Inferior parietal cortex (tissue), 1 donor: ENCODE results near the gene CDK5RAP1.
"Not testable (repeated sequence)": the region's sequence is repeated elsewhere in the genome, so short reads cannot be mapped to it uniquely, and the experiment has no call there.

Experiments
- DNase-seq: peaks from one replicate; pipeline ENCODE4 v3.0.0-alpha.2; 2016; ENCODE audit errors: extremely low spot score

The CDK5RAP1 gene, protein sequence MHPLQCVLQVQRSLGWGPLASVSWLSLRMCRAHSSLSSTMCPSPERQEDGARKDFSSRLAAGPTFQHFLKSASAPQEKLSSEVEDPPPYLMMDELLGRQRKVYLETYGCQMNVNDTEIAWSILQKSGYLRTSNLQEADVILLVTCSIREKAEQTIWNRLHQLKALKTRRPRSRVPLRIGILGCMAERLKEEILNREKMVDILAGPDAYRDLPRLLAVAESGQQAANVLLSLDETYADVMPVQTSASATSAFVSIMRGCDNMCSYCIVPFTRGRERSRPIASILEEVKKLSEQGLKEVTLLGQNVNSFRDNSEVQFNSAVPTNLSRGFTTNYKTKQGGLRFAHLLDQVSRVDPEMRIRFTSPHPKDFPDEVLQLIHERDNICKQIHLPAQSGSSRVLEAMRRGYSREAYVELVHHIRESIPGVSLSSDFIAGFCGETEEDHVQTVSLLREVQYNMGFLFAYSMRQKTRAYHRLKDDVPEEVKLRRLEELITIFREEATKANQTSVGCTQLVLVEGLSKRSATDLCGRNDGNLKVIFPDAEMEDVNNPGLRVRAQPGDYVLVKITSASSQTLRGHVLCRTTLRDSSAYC

DNA sequence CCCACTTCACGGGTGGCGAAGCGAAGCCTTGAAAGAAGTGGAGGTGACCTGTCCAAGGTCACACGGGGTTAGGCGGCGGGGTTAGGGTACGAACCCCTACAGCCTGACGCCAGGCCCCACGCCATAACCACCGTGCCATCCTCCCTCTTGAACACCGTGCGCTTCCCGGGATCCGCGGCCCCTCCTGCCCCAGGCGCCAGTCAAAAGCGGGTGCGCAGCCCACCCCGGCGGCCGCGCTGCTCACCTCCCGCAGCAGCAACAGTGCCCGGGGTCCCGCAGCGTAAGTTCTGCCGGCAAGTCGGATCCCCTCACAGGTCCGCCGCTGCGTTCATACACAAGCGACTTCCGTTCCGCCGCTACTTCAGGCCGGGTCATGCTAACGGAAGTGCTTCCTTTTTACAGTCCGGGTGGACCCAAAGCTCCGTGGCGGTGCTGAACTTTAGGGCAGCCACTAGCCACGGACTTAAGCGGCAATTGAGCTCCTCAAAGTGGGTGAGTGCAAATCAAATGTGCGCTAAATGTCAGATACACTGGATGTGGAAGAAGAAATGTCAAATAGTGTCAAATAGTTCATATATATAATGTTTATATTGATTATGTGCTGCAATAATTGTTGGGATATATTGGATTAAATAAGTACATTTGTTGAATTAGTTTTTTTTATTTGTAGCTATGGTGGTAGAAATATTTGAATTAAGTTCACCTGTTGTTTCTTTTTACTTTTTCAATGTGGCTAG, at the start of gene CDK5RAP1:
Gene CDK5RAP1 (minus strand): TSS at position 336 of the 737 bp plus-strand sequence. CDS start 4,455 bp downstream, outside the sequence.
- DNase-seq, result peak; percentile 93

DNA sequence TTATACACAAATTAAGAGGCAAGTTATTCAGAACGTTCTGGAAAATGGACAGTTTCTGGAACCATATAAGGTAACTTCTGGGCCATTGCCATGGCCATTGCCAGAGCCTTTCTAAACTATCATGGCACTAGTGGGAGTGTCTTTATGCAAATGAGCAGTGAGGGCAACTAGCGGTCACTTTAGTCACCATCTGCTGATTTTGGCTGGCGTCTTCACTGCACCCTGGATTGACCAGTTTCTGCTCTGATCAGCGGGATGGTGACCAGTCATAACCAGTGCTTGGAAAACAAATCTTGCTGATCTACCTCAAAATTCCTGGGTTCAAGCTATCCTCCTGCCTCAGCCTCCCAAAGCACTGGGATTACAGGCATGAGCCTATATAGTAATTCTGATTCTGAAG, 49.5 kb upstream of the CDK5RAP1 start:
- no peak for DNase-seq

DNA sequence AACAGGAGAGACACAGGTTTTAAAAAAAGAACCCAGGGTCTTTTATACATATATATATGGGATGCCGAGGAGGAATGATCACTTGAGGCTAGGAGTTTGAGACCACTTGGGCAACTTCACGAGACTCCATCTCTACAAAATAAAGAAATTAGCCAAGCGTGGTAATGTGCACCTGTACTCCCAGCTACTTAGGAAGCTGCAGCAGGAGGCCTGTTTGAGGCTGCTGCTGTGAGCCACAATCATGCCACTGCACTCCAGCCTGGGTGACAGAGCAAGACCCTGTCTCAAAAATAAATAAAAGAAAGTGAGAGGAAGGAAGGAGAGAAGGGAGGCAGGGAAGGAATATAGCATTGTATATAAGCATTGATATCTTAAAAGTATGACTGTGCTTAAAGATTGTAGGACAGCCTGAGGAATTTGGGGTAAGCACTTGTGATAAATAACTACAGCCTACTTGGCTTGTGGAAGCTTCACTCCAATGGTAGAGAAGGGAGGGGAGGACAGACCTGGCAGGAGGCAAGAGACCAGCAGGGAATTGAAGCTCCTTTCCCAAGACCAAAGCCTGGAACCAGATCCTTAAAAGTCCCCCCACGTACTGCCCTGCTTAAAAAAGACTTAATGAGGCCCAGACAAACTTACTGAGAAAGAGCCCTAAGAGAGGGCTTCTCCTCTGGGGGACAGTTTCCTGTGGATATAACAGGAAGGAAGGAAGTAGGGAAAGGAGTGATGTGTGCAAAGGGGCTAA, 44.7 kb upstream of the CDK5RAP1 start:
- no peak for DNase-seq

DNA sequence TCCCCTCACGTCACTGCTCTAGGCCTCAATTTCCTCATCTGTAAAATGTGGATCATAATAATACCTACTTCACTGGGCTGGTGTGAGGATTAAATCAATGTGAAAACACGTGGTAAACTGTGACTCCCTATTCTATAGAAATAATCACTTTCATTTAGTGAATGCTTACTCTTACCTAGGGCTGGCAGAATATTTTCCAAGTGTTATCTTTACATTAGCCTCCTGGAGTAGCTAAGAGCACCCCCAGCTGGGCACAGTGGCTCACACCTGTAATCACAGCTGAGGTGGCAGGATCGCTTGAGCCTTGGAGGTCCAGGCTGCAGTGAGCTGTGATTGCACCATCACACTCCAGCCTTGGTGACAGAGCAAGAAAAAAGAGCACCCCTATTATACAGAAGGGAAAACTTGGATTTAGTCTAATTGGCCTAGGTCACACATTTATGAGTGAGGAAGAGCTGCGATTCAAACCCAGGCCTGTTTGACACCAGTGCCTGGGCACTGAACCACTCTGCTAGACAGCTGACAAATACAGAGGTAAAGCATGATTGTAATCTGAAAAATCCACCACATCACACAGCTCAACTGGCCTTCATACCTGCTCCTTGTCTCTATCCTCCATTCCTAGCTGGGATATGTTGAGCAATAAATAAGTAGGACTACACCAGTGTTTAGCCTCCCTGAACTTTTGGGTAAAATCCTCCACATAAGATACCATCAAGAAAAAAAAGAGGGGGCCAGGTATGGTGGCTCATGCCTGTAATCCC, 43.7 kb upstream of the CDK5RAP1 start:
- no peak for DNase-seq

DNA sequence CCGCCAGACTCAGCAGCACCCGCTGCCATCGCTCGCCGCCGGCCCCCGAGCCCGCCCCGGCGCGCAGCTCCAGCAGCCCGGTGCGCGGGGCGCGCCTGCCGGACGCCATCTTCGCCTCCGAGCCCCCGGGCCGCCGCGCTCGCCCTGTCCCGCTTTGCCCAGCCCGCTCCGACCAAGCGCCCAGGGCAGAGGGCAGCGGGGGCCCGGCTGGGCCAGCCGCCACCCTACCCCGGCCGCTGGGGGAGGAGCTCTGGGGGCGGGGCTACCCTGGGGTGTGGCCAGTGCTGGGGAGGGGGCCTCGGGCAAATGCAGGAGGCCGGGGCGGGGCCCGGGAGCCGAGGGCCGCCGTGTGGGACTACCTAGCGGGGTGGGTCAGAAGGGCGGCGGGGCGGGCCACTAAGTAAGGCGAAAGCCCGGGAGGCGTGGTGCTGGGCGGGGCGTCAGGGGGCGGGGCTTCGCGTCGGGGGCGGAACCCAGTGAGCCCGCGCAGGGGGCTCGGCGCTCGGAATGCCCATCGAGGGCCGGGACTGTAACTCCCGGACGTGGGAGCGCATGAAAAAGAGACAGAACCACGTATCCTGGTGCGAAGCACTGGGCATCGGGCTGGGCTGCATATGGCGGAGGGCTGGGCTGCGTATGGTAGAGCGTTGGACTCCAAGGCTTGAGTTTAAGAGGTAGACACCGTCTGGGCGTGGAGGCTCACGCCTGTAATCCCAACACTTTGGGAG, 42.4 kb upstream of the CDK5RAP1 start, which contains the start of gene SNTA1:
Gene SNTA1 (minus strand): TSS at position 252 of the 728 bp plus-strand sequence. CDS start 143 bp downstream, at position 109.
- peak; percentile 45 for DNase-seq

DNA sequence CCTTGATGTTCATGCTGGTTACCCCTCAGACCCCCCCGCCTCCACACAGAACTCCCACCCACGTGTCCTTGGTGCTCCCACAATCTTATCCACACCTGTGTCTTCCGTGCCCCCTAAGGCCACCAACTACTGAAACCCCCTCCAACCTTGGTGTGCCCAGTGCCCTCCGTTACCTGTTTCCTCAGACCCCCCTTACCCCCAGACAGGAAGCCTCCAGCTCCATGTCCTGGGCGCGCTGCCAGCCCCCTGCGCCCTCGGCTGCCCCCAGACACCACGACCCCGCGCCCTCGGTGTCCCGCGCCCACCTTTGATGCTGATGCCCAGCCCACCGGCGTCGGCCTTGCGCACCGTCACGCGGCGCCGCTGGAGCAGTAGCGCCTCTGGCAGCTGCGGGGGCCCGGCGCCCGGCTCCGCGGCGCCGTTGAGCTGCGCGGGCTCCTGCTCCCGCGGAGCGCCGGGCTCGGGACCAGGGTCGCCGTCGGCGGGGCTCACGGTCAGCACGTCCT, 41.7 kb upstream of the CDK5RAP1 start:
- no peak for DNase-seq

DNA sequence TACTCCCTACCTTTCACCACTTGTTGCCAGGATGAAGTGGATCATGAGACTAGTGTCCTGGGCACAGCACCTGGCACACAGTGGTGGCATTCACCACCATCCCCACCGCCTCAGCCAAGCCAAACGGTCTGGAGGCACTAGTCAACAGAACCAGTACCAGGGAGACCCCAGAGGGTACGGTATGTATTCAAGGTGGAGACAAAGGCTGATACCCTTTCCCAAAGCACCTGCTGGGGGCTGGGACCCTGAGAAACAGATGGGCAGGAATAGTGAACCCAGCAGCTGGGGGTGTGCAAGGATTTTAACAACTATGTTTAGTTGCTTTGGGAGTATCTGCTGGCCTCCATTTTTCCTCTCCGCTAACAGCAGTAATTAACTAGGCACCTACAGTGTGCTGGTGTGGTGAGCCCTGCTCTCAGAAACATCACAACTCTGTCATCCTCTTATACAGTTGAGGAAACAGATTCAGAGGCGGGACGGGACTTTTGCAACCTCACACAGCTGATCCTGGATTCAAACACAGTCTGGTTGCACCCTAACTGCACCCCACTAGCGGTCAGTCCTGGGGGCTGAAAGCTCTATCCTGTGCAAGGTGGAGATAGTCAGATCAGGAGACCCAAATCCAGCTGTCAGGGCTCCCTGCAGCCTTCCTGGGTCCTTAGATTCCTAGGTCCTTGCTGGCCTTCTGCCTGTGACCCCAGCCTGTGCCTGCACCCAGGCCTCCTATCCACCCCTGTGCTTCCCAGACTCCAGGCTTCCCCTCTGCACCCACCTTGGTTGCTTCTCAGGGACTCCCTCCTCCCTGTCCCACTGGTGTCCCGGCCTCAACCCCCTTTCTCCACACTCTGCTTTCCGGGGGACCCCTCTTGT, 41.1 kb upstream of the CDK5RAP1 start:
- no peak for DNase-seq

DNA sequence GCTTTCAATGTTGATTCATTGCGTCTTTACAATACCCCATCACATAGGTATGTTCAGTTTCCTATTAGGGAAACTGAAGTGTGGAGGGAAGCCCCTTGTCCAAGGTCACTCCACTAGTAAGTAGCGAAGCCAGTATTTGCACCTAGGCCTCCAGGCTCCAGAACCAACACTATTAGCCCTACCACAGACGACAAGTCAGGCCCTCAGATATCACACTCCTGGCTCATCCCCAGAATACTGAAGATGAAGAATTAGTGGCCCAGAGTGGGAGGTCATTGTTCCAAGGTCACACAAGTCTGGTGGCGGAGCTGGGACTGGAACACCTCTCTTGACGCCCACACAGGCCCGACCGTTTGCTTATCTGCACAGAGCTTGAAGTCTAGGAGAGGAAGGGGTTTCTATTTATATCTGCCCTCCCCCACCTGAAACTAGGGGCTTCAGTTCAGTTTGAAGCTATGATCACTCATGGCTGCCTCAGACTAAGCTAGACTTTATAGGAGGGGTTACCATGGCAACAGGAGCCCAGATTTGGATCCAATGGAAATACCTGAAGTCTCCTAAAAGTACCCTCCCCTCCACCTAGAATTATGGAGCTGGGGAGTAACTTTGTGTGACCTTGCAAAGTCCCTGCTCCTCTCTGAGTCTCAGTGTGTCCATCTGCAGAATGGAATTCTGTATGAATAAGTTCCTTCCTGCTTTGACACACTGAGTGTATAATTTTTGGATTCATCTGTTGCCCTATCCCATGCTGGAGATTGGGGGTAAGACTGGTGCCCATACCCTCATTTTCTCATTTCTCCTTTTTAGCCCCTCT, 40.0 kb upstream of the CDK5RAP1 start:
- no peak for DNase-seq

DNA sequence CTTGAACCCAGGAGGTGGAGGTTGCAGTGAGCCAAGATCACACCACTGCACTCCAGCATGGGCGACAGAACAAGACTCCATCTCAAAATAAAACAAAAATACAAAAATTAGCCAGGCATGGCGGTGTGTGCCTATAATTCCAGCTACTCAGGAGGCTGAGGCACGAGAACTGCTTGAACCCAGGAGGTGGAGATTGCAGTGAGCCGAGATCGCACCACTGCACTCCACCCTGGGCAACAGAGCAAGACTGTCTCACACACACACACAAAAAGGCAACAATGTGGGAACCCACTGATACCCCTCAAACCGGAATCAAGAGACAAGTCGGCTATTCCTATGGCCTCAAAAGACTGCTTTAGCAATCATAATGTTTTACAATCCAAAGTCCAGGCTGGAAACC, 39.2 kb upstream of the CDK5RAP1 start:
- not testable (repeated sequence) for DNase-seq

DNA sequence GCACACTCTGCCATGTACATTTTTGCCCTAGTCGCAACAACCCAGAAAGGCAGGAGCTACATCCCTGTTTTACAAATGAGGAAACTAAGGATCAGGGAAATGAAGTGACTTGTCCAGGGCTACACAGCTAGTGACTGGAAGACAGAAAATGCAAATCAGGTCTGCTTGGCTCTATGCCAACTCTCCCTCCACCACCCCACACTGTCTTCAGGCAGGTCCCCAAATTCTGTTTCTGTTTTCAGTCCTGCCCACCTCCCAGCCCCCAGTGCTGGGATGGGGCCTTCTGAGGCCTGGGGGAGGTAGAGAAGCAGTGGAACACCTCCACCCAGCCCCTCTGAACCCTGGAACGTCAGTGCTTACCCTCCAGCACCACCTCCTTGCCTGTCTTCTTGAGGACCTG, 37.2 kb upstream of the CDK5RAP1 start:
- no peak for DNase-seq

DNA sequence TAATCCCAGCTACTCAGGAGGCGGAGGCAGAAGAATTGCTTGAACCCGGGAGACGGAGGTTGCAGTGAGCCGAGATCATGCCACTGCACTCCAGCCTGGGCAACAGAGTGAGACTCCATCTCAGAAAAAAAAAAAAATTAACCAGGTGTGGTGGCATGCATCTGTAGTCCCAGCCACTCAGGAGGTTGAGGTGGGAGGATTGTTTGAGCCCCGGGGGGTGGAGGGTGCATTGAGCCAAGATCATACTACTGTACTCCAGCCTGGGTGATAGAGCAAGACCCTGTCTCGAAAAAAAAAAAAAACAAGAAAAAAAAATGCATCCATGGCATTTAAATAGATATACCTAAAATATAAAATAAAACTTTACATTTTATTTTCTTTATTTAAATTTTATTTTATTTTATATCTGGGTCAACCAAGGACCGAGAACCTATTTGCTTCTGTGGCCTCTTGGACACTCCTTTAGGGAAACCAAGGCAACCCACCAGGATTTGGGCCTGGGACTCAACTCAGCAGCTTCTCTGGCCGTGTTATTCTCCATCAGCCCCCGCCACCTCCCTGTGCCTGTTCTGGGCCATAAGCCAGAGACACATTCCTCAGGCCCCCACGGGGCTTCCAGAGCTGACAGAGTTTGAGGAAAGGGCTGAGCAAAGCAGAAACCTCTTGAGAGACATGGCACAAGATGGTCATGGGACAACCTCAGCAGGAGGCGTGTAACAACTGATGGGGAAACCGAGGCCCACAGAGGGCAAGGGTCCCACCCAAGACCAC, 36.0 kb upstream of the CDK5RAP1 start:
- no peak for DNase-seq

DNA sequence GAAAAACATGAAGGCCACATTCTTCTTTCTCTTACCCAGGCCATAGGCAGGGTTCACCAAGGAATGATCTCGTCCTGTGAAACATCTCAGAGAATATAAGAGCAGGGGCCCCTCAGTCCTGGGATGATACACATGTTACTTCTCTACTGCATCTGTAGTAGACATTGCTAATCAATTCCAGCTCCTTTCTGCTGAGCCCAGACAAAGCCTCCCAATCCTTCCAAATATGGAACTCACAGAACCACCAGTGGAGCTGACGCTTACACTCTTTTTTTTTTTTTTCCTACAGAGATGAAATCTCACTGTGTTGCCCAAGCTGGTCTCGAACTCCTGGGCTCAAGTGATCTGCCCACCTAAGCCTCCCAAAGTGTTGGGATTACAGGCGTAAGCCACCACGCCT, 33.1 kb upstream of the CDK5RAP1 start:
- no peak for DNase-seq

DNA sequence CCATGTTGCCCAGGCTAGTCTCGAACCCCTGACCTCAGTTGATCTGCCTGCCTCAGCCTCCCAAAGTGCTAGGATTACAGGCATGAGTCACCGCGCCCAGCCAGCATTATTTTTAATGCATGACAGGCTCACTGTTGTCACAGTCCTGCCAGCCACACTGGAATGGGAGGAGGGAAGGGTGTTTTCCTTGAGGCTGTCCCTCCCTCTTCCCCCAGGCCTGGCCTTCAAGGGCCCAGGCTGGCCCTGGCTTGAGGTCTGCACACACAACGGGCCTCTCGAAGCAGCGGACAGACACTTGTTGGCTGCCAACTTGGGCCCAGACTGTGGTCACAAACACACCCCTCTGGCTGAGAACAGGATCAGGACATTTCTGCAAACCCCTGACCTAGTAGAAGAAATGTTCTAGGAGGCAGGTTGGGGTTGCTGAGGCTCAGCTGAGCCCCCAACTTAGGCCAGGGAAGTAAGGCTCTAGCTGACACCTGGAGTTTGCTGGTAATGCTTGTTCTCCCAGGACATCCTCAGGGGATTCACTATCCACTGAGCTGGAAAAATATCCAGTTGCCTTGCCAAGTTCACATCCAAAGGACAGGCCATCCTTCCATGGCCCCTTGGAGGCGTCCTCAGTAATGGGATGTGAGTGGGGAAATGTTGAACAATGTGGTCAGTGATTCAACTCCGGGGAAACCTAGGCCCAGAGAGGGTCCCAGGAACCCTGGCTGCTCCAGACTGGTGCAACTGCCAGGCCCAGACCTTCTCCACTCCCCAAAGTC, 32.3 kb upstream of the CDK5RAP1 start:
- DNase-seq, result no peak

DNA sequence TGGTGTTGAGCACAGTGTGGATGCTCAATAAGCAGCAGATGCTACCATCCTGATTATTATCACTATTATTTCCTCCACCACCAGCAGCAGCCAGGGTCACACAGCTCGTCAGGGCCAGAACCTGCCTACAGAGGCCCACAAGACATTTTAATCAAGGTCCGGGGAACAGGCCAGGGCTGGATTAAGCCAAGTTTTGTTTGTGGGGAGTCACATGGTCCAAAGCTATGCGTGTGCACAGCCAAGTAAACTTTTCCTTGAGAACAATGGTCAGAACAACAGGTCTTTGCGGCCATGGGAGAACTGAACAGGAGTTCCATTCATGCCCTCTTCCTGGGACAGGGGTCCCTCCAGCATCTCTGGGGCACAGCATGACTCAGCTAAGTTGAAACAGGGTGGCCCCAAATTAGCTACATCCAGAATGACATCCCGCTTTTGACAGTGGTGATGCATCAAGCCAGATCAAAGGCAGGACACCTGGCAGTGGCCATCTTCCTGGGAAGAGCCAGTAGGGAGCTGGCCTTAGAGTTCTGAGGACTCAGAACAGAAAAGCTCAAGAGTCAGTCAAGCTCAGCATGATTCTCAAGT, 30.6 kb upstream of the CDK5RAP1 start:
- no peak for DNase-seq

DNA sequence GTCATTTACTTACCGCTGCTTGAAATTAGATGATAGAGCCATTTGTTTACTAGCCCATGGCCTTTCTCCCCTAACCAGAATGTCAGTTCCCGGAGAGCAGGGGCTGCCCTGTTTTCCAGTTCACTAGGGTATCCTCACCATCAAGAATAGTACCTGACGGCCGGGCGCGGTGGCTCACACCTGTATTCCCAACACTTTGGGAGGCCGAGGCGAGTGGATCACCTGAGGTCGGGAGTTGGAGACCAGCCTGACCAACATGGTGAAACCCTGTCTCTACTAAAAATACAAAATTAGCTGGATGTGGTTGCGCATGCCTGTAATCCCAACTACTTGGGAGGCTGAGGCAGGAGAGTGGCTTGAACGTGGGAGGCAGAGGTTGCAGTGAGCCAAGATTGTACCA, 22.6 kb upstream of the CDK5RAP1 start:
- DNase-seq, result not testable (repeated sequence)

DNA sequence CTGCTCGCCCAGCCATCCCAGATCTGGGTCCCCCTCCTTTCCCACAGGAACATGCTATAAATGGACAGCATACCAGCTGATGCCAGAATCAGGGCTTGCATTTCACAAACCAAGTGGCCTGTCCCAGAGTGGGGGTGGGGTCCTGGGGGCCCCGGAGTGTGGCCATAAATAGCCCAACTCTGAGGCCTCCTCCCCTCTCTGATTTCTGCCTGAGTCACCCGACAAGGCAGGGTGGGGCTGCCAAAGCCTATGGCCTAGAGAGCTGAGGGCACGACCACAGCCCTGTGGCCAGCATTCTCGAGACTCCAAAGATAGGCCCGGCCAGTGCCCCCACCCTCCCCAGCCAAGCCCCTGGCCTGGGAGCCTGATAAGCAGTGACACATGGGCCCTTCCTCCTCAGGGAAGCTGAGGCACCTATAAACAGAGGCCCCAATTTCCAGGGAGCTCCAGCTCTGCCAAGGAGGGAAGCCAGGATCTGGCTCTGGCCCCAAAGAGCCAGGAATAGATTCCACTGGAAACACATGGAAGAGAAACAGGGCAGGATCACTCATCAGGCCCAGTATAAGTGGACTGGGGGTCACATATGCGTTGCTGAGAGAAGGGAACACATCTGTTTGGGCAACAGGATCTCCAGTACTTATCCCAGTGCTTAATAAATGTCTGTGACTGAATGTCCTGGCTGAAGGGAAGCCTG, 22.0 kb upstream of the CDK5RAP1 start:
- DNase-seq, result peak; percentile 45
